ENCODE results near the gene CD164.

Gene CD164

DNA sequence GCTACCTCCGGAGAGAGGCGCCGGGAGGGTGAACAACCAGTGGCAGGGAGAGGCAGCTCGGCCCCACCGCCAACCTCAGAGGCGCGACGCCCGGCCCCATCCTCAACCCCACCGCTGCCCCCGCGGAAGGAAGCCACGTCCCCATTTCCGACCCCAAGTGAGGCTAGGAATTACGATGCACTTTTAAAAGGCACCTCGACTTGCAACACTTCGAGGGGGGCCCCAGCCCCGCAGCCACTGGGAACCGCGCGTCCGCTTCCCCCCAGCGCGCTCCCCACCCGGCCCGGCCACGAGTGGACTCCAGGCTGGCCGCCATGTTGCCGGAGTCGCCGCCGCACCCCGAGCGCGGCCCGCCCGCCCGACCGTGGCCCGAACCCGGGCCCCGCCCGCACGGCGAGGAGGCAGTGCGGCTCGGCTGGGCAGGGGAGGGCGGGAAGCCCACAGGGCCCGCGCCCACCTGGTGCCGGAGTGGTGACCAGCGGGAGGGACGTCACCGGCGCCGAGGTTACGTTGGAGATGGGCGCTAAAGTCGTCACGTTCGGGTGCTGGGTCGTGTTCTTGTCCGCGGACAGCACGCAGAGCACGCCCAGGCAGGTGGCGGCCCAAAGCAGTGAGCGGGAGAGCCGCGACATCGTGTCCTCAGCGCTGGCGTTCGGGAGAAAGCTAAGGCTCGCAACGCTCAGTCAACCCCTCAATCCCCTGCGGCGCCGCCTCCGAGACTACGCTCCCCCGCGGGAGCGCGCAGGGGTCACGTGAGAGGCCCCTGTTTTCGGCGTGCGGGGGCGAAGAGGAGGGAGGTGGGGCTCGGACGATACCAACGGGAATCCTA, at the start of gene CD164:
Gene CD164 (minus strand): TSS at position 721 of the 829 bp plus-strand sequence. CDS start 89 bp downstream, at position 632.
- peak; percentile 93 for DNase-seq

DNA sequence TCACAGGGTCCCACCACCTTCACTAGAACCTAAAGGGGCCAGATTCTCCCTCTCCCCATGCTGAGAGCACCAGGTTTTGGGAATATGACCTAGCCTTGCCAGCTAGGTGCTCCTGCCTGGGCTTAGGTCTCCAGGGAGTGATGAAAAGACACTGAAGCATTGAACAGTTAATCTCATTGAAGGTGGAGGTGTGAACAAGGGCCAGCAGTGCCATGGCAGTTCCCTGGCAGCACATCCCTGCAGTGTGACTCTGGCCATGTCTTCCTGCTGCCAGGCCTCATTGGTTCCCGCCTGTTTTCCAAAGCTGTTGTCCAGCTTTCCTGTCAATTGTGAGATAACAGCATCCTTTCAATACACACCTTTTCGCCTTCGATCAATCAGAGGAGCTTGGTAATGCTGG, 47.2 kb upstream of the CD164 start:
- DNase-seq = no peak

DNA sequence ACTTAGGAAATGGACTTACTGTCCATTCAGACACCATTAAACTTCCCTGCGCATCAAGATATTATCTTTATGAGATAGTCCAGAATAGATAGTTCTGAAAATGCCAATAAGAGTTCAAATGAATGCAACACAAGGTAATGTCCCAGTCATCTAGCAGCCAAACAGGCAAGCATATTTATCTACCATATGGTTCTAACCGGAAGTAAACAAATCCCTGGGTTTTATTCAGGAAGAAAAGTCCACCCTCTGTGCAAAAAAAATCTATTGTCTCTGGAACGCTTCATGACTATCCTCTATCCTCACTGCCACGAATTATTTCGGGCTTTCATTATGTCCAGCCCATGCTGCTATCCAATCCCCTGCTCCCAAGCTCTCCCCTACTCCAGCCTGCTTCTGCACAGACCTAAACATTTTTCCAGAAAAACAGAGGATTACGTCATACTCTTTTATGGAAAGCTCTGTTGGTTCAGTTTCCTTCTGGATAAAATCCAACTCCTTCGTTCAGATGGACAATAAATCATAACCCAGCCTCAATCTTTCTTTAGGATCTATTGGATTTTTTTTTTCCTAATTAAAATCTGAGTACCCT, 46.7 kb upstream of the CD164 start:
- DNase-seq = peak; percentile 82

DNA sequence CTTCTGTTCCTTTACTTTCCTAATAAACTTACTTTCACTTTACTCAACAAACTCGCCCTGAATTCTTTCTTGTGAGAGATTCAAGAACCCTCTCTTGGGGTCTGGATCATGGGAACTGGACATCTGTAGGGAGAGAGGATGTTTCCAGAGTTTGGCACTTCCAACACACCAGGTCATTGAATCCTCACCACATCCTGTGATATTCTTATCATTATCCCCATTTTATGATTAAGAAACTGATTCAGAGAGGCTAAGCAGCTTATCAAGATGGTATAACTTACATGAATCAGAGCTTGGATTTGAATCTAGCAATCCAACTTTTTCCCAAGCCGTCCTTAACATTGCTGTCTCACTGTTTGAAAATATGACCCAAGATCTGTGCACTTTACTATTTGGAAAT, 42.7 kb upstream of the CD164 start:
- no peak for DNase-seq

DNA sequence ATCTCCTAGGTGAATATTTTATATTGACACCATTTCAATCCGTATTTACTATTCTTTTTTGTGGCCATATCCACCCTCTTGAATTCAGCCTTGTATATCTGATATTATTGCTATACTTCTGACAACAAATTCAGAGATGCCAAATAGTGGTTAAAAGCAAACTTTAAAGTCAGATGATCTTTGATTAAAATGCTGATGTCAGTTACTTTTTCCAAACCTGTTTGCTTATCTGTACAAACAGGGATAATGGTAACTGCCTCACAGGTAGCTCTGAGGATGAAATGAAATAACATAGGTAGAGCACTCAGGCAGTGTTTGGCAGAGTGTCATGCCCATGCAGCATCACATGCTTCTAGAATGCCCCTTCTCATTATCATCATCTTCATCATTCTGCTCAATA, 38.9 kb upstream of the CD164 start:
- DNase-seq = no peak

DNA sequence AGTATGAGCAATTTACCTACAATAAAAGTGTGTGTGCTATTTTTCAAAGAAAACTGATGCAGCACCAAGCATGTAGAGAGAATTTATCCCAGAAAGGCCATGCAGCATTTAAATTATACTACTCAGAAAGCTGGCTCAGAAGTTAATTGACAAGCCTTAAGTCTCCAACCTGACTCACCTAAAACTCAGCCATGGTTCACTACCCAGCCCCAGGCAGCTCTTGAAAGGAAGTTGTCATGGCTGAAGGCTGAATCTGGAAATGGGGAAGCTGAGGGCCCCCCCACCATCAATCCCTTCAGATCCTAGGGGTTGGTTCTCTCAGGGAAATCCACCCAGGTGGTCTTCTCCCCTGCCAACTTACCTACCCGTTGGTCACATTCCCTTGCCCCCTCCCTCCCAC, 38.5 kb upstream of the CD164 start:
- DNase-seq = no peak

DNA sequence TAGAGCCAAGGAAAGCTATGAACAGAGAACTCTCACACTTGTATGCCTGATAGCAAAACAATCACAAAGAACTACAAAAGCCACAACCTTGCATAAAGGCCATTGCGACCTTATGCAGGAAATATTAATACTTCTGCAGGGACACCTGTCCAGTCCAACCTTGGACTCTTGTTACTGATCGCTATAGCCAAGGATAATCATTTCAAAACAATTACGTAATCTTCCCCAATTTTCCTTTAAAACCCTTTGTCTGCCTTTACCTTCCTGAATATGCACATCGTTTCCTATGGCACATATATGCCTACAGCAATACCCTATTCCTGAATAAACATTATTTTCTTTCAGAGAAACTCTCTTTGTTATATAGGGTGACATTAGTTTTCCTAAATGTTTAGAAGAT, 35.4 kb upstream of the CD164 start:
- DNase-seq = no peak

DNA sequence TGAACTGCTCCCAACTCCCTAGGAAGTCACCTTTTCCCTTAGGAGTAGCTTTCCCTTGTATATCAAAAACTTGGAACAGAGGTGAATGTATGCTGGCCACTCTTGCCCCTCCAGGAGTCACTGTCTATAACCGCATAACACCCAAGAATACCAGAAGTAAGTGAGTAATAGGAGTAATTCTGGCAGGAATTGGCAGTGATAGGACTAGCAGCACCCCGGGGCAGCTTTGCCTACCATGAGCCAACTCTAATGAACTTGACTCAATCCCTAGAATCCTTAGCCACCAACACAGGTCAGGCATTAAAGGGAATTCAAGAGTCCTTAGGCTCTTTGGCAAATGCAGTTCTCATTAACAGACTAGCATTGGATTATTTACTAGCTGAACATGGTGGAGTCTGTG, 28.8 kb upstream of the CD164 start:
- DNase-seq = no peak

DNA sequence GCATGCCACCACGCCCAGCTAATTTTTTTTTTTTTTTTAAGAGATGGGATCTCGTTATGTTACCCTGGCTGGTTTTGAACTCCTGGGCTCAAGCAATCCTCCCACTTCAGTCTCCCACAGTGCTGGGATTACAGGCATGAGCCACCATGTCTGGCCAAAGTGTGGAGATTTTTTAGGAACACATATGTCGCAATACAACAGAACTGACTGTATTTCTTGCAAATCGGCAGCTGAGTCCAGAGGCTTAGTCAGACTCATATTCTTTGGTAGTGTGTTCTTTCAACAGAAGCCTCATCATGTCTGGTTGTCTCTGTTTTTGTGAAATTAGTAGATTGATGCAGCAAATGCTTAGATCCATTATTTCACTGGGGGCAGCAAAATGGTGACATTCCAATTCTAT, 23.9 kb upstream of the CD164 start:
- no peak for DNase-seq

DNA sequence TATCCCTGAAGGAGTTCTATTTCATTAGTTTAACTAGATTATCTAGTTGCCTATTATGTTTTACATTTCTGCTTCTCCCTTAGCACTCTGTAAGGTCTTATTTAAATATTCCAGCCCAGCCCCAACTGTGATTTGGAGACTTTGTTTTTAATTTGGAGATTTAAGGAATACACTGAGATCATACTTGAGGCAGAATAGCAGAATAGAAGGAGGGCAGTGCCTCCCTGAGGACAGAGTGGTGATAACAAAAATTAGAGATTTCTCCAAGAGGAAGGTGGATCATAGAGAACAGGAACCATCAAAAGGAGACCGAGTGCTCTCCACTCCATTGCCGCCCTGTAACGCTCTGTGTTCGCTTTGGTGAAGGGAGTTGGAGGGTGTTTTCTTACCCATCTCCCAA, 14.8 kb upstream of the CD164 start:
- DNase-seq = no peak

DNA sequence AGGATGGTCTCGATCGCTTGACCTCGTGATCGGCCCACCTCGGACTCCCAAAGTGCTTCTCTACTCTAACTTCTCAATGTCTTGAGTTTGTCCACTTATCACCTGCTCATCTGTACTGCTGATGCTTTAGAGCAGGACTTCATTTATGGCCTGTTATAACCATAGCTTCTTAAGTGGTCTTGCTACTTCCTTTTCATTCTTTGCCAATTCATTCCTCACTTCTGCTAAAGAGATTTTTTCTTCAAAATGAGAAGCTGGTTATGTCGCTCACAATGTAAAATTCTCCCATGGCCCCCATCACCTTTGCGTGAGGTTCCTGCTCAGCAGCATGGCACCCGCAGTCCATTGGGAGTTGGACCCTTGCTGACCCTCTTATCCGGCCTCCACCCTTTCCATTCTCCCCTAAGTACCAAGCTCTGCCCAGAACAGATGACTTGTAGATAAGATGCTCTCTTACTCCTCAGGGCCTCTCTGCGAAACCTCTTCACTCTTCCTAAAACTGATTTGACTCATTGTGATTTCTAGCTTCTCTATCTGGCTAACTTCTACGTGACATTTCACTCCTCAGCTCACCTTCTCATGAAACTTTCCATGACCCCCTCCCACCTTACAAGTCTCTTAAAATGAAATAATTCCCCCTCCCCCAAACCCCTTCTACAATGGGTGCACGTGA, 13.9 kb upstream of the CD164 start:
- no peak for DNase-seq

DNA sequence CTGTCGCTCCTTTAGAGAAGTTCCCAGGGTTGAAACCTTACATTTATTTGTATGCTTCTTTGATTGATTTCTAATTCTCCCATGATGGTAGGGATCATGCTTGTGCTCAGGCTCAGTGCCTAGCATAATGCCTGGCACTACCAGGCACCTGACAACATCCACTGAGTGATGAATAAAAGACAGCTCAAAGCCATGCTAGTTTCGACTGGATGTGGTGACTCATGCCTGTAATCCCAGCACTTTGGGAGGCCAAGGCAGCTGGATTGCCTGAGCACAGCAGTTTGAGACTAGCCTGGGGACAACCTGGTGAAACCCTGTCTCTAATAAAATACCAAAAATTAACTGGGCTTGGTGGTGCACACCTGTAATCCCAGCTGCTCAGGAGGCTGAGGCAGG, 11.6 kb upstream of the CD164 start:
- DNase-seq = no peak

DNA sequence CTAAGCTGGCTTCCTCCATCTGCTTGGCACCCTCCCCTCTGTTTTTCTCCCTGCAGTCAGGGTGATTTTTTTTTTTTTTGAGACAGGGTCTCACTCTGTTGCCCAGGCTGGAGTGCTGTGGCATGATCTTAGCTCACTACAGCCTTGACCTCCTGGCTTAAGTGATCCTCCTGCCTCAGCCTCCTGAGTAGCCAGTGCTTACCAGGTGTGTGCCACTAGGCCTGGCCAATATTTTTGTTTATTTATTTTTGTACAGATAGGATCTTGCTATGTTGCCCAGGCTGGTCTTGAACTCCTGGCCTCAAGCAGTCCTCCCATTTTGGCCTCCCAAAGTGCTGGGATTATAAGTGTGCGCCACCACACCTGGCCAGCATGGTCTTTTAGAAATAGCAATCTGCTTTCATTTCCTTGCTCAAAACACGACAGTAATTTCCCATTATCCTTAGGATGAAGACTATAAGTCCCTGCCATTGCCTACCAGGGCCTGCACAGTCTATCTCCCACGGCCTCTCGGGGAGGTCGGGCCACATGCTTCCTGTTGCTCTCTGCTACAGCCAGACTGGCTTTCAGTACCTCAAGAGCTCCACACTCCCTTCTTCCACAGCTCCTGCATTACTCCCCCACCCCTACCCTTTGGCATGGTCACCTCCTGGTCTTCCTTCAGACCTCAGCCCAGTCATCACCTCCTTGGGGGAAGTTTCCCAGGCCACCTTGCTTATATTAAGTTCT, 11.1 kb upstream of the CD164 start:
- DNase-seq = no peak

DNA sequence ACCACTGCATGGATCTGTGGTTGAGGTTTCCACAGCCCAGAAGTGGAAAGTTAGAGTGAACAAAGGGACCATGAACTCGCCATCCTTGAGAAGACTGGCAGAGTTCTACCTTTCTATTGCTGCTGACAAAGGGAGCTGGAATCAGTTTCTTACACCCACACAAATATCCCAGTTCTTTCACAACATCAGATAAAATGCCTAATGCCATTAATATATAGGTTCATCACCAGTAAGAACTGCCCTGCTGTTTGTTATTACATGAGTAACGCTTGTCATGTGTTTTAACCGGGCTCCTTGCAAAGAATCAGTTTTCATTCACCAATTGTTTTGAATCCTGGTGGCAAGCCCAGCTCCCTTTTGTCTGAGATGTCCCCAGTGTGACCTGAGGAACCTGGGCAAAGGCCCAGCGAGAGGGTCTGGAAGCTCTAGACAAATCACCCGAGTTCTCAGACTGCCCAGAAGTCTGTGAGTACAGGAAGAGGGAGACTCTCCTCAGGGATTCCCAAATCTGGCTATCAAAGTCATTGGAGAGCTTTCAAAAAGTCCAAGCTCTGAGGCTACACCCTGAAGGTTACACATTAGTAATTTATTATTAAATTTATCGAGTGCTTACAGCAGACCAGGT, 7.5 kb upstream of the CD164 start:
- DNase-seq = no peak

DNA sequence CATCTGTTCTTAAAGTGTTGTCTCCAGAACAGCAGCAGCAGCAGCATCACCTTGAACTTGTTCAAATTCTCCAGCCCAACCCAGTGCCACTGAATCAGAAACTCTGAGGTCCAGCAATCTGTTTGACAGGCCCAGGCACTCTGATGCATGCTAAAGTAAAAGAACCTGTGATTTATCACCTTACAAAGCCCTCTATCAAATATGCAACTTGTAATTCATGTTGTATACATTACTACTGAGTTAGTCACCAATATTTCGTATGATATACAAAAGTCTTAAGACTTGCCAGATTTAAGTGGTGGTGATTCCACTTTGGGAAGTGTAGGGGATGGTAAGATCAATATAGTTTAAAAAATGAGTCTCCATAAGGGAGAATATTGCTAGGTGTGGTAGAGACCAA, 6.0 kb upstream of the CD164 start:
- DNase-seq = no peak

DNA sequence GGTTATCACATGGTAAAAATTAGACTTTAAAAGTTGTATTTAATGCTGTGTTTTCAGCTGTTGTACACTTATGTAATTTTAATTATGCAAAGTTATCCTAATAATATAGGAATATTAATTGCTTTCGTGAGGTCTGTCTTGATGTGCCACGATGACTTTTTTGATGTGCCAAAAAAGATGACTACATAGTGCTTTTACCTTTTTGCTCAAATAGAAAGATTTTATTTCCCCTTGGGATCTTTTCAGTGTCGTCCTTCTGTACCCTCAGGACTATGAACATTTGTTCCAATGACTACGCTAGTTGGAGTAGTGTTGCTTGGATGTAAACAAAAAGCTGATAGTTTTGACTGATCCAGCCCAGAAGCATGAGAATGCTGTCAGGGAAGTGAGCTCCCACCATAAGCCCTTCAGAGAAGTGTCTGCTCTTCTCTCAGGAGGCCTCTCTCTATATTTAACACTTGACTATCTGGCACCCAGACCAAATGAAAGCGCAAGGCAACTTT, 1.2 kb upstream of the CD164 start:
- peak; percentile 60 for DNase-seq

DNA sequence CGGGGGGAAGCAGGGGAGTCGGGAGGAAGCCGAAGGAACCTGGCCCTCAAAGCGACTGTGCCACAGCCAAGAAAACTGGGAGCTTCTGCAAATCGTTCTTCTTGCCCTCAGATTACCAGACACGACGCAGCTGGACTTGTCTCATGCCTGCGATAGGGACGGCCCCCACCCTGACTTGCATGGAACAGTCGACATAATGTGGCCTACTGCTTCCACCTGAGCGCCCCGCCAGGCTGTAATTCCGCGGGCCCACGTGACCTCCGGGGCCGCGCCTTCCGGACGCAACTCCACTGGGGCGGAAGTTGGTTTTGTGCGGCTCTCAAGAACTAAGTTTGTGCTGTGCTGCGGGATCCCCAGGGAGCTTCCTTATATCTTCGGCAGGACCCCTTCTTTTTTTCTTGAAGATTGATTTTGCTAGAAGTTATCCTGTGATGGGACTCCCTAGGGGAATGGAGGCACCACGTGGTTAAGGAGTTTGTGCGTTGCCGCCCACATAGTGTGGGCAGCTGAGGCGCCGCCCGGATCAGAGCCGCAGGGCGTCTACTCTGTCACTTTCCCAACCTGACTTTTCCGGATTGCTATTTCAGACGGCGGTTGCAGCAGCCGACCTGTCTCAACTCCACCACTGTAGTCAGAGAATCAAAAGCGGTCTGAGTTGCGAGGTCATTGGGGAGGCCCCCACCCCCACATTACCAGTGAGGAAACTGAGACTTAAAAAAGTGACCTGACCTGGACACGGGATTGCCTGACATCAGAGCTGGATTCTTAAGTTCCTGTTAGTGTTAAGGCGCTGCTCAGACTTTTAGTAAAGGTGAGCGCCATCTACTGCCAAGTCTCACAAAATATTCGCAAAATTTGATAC, 540 bp upstream of the CD164 start:
- DNase-seq = peak; percentile 94

DNA sequence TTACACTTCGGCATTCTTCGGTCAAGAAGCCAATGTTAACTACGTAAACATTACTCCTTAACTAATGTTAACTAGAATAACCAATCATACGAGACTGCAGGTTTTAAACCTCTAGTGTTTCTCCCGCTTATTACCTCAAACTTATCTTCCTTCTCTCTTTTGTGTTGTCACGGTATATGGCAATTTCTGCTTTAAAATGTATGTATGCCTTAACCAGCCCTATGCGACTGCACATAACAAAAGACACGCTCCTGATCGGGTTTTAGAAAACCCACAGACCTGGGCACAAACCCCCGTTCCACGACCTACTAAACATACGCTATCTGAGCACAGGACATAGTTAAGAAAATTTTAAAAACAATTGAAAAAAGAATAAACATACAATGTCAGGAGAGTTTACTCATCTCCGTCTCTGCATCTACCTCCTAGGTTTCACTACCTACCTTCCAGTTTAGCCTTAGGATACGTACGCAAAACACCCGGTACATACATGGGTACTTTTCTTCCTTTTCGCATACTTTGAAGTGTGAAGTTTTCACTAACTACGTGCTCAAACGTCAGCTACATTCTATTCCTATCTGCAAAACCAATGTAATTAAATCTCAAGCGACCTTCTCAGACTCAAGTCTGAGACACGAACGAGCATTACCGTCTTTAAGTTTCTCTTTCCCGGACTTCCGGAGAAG, 1.1 kb downstream of the CD164 start:
- no peak for DNase-seq

DNA sequence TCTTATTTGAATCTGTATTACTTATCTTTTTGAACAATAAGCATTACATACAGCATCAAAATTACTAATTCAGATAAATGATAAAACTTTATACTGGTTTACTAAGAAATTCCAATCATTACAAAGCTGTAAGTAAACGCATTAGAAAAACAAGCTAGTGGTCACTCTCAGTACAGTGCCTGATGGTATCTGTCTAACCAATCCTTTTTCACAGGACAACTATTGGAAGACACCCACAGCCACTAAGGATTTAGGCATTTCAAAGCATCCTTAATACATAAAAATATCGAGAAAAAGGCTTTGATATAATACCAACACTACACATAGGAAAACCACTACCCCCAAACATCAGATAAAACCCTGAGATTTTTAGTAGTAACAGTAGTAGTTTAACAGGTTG, 2.6 kb downstream of the CD164 start:
- DNase-seq = no peak

DNA sequence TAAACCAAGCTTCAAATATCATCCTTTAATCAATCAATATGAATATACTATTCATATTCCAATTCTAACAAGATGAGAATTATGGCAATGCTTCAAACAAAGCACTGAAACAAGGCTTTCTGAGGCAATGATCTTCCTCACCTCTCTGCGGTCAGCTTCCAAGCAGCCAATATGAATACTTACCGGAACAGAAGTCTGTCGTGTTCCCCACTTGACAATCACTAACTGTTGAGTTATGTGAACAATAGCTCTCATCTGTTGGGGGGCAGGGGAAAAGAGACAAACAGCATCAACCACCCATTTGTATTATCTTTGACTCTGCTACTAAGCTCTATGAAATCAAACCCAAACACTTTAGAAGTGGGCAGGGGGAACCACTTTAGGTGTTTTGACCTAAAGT, 4.5 kb downstream of the CD164 start:
- no peak for DNase-seq

DNA sequence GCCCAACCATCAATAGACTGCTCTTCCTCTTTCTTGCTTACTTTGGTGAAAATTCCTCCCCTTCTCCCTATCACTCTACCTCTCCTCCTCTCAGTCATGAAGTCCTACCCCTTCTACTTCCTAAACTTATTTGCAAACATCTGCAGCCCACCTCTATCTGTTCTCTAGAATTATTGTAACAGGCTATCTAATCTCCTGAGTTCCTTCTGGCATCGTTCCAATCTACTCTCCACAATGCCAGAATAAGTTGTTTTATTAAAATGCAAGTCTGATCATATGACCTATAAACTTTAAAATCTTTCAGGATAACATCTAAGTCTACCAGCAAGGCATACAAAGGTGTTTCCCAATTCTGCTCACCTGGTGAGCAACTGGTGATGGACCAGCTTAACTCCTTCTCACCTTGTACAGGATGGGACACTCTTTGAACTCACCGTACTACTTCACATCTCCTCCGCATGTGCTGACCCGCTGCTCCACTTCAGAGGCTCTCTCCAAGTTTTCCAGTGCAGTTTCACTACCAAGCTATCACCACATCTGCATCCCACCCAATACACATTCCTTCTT, 7.9 kb downstream of the CD164 start:
- DNase-seq = no peak

Data from NCI-H2171 treated with DMSO at 0.1 percent for 48 hours (cell line).